HL-60 (cell line): Measurements from ENCODE around the gene ANXA2R.
A peak's percentile ranks its signal among the peaks of the same experiment; 100 is the strongest.

Experiments used
- DNase-seq, 2 experiments: peaks; one replicate each; pipeline ENCODE4 v3.0.0-alpha.2; 2010 to 2020; ENCODE audit warnings: low read depth in 1 of 2, low spot score in 1 of 2
- H3K27ac ChIP-seq: fragments of 250-450 bp; sonication (Bioruptor Pico); replicated peaks from 2 replicates; pipeline ENCODE4 v1.5.1; 2020; ENCODE audit warnings: mild to moderate bottlenecking, moderate library complexity
- H3K27me3 ChIP-seq: fragments of 250-450 bp; sonication (Bioruptor Pico); 2 replicates; pipeline ENCODE4 v1.5.1; 2021; ENCODE audit warnings: mild to moderate bottlenecking, moderate library complexity; ENCODE audit not compliant: insufficient read depth, poor library complexity, severe bottlenecking
- H3K4me3 ChIP-seq: replicated peaks from 2 replicates; pipeline ENCODE4 v1.5.1; 2011; ENCODE audit warnings: mild to moderate bottlenecking, control low read depth, low read length; ENCODE audit not compliant: insufficient read depth
- CTCF ChIP-seq: IDR thresholded peaks from one replicate; pipeline ENCODE4 v1.5.1; 2011; ENCODE audit warnings: low read length, control low read depth, inconsistent platforms; ENCODE audit not compliant: insufficient read depth
- GABPA ChIP-seq: IDR thresholded peaks from 2 replicates; pipeline ENCODE4 v1.6.1; 2012; ENCODE audit warnings: low read depth
- POLR2AphosphoS5 ChIP-seq: IDR thresholded peaks from 2 replicates; pipeline ENCODE4 v1.6.1; 2012; ENCODE audit warnings: low read depth
- REST ChIP-seq: IDR thresholded peaks from 2 replicates; pipeline ENCODE4 v1.6.1; 2012; ENCODE audit warnings: low read depth; ENCODE audit not compliant: insufficient replicate concordance
- SPI1 ChIP-seq: IDR thresholded peaks from 2 replicates; pipeline ENCODE4 v1.6.1; 2012; ENCODE audit warnings: low read depth, mild to moderate bottlenecking, borderline replicate concordance

The ANXA2R gene

GRCh38 chr5:42990892-42991291 lies 49.2 kb downstream of the ANXA2R start:
- Histone ChIP-seq H3K27ac (peak overlapping the region; percentile 98), H3K4me3 (no peak overlapping the region), H3K27me3 (no peaks in the 10 kb centered on the region)
- DNase-seq: no peak
- TF ChIP-seq POLR2AphosphoS5: no peak
- no peak for TF ChIP-seq REST
- TF ChIP-seq SPI1: no peak
- TF ChIP-seq CTCF: no peak
- TF ChIP-seq GABPA: no peak
